Measurements from ENCODE around the gene UBE2N.

Gene UBE2N, protein sequence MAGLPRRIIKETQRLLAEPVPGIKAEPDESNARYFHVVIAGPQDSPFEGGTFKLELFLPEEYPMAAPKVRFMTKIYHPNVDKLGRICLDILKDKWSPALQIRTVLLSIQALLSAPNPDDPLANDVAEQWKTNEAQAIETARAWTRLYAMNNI

DNA sequence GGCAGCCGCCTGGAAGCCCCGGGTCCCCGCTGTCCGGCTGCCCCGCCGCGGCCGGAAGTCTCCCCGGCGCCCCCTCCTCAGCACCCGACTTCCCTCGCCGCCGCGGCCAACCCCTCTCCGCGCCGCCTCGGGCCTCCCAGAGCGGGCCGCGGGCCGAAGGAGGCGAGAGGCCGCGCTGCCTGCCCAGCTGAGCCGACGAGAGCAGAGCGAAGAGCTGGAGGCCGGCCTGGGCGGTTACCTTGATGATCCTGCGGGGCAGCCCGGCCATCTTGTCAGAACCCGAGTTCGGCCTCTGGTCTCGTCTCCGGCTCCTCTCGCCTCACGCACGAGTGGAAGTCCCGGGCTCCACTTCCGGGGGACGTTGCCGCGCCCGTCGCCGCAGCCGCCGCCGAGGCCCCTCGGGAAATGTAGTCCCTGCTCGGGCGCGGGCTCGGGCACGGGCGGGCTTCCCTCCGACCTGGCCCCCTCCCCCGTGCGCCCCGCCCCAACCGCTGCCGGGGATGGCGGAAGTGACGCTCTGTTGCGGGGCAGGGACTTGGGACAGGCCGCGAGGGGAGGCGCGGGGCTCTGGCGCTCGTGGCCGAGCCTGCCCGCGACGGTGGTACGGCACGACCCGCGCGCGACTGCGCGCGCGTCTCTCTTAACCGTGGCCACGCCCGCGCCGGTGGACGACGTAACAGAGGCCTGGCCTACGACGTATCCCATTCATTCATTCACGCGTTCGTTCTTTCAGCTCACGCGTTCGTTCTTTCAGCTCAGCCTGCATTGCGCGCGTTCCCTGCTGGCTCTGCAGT, at the start of gene UBE2N:
TSS of gene UBE2N (minus strand) at position 331 of the 794 bp plus-strand sequence. CDS start at position 268, 63 bp downstream.
- DNase-seq: peak; percentile 98

DNA sequence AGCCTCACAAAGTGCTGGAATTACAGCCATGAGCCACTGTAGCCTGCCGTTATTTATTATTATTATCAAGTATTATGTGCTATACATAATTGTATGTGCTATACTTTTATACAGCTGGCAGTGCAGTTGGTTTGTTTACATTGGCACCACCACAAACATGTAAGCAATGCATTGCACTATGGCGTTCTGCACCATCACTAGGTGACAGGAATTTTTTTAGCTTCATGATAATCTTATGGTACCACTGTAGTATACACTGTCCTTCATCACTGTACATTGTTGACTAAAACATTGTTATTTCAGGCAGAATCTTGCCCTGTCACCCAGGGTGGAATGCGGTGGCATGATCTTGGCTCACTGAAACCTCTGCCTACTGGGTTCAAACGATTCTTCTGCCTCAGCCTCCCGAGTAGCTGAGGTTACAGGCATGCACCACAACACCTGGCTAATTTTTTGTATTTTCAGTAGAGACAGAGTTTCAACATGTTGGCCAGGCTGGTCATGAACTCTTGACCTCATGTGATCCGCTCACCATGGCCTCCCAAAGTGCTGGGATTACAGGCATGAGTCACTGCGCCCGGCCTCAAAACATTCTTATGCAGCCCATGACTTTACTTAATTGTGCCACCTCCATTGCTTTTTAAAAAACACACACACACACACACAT, 42.7 kb upstream of the UBE2N start:
- DNase-seq: no peak

DNA sequence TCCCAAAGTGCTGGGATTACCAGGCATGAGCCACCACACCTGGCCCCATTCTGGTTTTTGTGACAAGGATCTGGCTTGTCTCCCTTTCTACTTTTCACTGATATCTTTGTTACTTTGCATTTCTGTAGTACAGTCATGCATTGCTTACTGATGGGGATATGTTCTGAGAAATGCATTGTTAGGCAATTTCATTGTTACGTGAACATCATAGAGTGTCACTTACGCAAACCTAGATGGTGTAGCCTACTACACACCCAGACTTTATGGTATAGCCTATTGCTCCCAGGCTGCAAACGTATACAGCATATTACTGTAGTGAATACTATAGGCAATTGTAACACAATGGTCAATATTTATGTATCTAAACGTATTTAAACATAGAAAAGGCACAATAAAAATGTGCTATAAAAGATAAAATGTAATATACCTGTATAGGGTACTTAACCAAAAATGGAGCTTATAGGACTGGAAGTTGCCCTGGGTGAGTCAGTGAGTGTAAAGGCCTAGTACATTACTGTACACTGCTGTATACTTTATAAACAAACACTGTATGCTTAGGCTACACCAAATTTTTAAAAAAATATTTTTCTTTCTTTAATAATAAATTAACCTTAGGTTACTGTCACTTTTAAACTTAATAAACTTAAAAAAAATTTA, 41.5 kb upstream of the UBE2N start:
- DNase-seq: no peak

DNA sequence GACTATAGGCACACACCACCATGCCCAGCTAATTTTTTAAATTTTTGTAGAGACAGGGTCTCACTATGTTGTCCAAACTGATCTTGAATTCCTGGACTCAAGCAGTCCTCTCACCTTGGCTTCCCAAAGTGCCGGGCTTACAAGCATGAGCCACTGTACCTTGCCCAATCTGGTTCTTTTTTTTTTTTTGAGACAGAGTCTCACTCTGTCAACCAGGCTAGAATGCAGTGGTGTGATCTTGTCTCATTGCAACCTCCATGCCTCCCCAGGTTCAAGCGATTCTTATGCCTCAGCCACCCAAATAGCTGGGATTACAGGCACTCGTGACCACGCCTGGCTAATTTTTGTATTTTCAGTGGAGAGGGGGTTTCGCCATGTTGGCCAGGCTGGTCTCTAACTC, 41.0 kb upstream of the UBE2N start:
- no peak for DNase-seq

DNA sequence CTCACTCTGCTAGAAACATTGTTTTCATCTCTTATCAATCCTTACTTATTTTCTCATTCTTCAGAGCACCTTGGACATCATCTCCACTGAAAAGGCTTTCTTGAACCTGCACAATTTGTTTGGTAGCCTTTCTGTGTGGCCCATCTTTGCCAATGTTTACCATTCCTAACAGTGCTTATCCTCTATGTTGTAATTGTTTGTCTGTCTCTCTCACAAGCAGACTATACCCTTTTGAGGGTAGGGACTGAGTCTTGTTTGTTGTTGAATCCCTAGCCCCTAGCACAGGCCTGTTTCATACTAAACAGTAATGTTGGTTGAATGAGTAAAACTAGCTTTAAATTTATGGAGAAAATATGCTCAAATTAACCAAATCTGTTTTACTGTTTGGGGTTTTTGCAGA, 34.8 kb upstream of the UBE2N start:
- no peak for DNase-seq

DNA sequence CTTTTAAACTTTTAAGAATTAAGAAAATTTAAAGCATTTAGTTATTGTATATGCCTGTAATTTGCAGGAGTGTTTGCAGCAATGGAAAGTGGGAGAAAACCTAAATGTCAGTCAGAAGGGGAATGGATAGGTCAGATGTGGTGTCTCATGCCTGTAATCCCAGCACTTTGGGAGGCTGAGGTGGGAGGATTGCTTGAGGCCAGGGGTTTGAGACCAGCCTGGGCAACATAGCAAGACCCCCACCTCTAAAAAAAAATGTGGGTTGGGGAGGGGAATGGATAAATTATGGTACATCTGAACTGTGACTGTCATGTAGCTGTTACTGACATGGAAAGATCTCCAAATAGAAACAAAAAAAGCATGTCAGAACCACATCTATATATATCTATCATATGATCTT, 27.6 kb upstream of the UBE2N start:
- no peak for DNase-seq

DNA sequence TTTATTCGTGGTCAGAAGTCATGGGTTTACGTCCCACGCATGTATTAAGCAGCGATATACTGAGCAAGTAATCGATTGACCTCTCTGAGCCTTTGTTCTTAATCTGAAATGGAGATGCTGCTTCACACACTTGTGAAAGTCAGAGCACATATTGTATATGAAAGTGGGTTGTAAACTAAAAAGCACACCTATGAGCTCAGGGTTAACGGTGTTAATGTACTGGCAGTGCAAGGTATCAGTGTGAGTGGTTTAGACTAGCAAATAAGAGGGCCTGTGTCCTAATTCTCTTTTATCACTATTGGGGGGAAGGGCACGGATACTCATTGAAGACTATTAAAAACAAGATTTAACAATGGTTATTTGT, 26.2 kb upstream of the UBE2N start:
- DNase-seq: no peak

DNA sequence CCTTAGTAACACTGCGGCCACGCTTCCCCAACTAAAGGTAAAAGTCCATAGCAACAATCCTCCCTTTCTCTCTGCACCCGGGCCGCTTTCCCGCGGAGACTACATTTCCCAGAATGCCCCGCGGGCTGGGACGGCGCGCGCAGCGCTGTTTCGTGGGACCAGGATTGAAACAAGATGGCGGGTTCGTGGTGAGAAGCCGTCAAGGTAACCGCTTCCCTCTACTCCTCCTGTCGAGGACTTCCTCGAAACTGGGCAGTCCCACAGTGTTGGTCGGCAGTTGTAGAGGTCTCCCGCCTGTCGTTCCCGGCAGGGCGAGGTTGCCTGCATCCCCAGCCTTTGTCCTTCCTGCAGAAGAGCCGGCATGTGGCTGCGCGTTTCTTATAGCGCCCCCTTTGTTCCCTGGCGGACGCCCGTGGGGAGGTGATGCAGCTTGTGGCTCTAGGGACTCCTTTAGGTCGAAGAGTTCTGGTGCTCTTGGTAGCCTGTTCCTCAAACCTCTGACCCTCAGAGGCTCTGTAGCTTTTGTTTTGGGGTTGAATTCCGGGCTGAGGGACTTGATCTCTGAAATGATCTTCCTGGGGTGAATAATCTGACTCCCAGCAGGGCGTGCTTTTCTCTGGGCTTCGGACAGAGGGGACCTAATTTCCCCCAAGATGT, 25.7 kb upstream of the UBE2N start, which contains the start of gene MRPL42:
TSS of gene MRPL42 (plus strand) at position 164 of the 657 bp plus-strand sequence. CDS start 1,772 bp downstream, outside the sequence.
- peak; percentile 95 for DNase-seq

DNA sequence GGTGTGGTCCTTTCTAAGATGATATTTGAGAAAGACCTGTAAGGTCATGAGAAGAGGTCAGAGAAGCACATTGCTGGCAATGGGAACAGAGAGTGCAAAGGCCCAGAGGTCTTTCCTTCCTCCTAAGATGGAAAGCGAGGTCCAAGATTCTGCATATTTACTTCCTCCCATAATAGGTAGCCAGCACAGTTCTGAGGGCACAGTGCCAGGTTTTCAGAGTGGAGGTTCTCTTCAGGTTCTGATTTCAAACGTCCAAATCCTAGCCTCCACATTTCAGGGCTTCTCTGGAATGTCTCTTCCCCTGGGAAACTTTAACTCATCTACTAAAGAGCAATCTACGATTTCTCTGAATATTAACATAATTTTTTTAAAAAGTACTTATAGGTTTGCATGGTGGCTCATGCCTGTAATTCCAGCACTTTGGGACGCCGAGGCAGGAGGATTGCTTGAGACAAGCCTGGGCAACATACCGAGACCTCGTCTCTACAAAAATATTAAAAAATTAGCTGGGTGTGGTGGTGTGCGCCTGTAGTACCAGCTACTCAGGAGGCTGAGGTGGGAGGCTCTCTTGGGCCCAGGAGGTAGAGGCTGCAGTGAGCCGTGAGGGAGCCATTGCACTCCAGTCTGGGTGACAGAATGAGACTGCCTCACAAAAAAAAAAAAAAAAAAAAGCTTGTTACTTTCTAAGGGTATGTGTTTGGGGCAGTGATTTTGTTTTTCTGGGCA, 25.0 kb upstream of the UBE2N start:
- peak; percentile 32 for DNase-seq

DNA sequence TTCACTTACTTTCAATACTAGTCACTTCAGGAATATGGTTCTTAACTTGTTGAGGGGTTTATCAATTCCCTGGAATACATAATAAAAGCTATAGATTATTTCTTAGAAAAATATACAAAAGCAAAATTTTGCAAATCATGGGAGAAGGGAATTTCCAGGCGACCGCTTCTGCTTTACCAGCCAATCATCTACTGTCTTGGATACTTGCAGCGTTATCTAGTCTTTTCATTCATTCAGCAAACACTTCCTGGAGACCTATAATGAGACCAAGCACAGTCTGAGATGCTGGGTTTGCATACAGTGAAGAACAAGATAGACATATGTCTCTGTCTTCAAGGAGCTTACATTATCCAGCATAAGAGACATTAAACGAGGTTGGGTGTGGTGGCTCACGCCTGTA, 24.1 kb upstream of the UBE2N start:
- no peak for DNase-seq

DNA sequence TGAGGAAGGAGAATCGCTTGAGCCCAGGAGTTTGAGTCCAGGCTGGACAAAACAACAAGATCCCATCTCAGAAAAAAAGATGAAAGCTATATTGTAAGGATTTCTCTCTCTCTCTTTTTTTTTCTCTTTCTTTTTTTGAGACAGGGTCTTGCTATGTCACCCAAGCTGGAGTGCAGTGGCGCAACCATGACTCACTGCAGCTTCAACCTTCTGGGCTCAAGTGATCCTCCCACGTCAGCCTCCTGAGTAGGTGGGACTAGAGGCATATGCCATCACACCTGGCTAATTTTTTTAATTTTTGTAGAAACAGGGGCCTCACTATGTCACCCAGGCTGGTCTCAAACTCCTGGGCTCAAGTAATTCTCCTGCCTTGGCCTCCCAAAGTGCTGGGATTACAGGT, 19.8 kb upstream of the UBE2N start:
- DNase-seq: no peak

DNA sequence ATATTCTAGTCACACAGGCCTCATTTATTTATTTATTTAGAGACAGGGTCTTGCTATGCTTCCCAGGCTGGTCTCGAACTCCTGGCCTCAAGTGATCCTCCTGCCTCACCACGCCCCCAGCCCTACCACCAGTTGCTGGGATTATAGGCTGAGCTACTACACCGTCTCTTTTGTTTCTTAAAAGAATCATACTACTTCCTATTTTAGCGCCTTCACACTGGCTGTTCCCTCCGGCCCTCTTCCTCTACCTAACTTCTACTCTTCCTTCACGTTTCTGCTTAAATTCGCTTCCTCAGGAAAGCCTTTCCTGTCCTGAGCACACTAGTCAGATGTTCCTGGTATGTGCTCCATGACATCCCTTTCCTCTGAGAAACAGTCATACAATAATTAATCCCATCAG, 19.2 kb upstream of the UBE2N start:
- DNase-seq: no peak

DNA sequence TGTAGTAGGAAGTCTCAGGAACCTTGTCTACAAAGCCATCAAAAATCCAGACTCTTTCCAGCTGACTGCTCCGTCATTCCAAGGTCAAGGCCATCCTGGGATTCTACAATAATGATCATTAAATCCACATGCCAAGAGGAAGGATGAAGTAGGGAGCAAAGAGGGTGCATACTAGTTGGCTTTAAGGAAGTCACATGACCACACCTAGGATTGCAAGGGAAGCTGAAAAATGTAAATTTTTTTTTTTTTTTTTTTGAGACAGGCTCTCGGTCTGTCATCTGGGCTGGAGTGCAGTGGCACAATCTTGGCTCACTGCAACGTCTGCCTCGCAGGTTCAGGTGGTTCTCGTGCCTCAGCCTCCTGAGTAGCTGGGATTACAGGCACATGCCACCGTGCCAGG, 18.3 kb upstream of the UBE2N start:
- no peak for DNase-seq

DNA sequence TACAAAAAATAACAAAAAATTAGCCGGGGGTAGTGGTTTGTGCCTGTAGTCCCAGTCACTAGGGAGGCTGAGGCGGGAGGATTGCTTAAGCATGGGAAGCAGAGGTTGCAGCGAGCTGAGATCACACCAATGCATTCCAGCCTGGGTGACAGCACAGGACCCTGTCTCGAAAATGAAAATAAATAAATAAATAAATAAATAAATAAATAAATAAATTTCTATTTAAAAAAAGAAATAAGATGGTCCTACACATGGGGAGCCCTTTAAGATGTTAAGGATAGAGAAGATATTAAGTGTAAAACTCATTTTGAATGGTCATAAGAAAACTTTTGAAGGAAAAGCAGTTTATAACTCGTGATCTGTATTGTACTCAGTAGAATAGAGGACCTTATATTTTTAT, 17.4 kb upstream of the UBE2N start:
- DNase-seq: no peak

DNA sequence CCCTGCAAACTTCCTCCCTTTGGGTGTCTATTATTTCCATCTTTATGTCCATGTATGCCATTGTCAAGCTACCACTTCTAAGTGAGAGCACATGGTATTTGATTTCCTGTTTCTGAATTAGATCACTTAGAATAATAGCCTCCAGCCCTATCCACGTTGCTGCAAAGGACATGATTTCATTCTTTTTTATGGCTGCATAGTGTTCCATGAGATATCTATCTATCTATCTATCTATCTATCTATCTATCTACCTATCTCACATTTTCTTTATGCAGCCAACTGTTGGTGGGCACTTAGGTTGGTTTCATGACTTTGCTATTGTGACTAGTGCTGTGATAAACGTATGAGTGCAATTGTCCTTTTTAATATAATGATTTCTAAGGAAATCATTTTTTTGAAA, 14.3 kb upstream of the UBE2N start:
- DNase-seq: no peak

DNA sequence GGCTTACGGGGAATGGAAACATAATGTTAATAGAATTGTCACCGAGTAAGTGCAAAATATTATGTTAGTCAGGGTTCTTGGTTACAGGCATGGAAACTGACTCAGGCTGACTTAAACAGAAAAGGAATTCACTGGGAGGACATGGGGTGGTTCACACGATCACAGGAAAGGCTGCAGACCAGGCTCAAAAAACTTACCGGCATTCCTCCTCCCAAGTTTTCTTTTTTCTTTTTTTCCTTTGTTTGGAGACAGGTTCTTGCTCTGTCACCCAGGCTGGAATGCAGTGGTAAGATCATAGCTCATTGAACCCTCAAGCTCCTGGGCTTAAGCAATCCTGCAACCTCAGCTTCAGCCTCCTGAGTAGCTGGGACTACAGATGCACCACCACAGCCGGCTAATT, 11.9 kb upstream of the UBE2N start:
- no peak for DNase-seq

DNA sequence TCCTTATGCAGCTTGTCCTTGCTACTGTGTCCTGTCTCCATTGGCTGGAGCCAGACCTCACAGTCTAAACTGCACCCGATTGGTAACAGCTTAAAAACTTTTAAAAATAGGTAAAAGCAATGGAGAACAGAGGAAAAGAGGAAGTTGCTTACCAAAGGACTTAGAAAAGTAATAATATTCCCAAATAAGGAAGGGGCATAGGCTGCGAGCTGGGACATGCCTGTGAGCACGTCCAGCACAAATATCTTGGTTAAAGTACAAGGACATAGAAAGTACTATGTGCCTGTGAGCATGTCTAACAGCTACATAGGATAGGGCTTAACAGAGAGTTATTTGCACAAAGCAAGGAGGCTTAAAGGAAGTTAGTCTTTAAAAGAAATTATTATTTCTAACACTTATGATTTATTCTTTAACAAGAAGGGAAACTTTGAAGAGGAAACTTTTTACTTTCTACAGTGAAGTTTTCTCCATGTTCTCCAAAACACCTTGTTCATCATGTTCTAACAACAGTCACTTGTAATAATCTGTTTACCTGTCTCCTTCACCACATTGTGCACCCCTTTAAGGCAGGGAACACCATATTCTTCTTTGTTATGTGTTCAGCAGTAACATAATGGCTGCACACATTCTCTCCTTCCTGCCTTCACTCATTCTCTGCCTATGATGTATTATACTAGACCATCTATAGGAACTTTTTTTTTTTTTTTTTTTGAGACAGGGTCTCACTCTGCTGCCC, 9.8 kb upstream of the UBE2N start:
- DNase-seq: no peak

DNA sequence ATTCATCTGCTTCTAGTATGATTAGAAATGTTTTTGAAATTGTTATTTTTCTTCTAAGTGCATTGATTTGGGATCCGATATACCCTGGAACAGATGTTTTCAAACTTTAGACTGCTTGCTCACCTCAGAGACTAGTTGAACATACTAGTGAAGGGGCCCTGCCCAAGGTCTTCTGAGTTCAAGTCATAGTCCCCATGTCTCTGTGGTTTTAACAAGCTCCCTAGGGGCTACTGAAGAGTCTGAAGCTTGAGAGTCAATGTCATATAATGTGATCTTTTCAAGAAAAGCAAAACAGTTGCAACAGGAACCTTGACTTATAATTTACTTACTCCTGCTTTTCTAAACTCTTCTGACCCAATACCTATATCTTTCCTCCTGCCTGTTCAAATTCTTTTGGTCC, 7.5 kb upstream of the UBE2N start:
- DNase-seq: no peak

DNA sequence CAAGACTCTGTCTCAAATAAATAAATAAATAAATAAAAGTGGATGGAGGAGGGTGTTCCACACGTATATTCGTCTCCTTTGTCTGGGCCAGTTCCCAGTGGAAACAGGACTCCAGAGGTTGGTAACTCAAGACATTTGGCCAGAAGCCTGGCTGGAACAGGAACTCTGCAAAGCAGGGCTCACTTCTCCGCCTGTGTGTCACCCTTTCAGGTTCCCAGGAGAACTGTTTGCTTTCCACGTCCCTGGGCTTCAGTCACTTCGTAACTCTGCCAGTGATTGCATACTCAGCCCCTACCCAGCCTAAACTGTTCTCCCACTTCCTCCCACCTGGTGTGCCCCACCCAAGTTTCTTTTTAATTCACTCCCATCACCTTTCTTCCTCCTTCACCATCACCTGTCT, 7.0 kb upstream of the UBE2N start:
- no peak for DNase-seq

DNA sequence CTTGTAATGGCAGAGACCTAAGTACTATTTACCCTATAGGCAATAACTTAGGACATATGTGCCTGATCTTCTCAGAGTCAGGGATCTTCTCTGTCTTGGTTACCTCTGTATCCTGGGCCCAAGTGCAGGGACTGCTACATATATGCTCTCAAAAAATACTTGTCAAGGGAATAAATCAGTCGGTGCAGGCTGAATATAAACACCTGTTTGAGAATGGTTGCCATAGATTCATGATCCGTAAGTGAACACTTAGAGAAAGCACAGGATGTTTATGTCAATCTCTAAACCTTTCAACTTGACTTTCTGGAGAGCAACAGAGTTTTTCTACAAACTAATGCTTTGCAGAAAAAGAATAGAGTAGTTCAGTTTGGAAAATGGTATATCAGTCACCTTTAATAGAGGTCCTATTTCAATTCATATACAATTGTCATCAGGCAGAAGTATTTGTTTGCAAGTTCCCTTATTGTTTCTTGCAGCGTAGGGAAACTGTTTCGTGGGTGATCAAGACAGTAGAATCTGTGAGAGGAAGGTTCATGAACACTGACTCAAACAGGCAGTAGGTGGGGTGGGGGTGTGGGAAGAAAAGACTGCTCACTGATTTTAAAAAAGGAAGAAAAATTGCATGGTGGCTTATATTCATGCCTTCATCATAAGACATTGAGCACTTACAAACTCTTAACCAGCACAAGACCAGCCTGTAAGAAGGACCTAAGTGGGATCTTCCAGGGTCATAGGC, 6.0 kb upstream of the UBE2N start:
- no peak for DNase-seq

DNA sequence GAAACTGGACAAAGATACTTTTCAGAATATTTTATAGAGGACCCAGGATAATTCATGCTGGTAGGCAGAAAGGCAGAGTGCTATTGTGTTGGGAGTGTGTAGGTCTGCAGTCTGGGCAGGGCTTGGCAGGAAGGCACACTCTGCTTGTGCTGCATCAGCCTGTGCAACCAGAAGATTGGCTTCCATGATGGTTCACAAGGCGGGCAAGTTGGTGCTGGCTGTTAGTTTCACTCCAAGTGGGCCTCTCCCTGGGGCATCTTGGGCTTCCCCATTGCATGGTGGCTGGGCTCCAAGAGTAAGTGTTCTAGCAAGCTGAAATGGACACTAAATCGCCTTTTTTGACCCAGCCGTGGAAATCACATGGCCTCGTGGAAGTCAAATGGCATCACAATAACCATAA, 1.8 kb upstream of the UBE2N start:
- no peak for DNase-seq

Data from femur (tissue), 1 donor.